Stimulated activated CD4-positive, alpha-beta T cell treated with anti-CD3 and anti-CD28 coated beads, Interleukin-1b, Interleukin-23, amount 100 ng/mL, for 1 hour (primary cell): Measurements from ENCODE around the gene SCN9A.
"Not testable (repeated sequence)": the region's sequence is repeated elsewhere in the genome, so short reads cannot be mapped to it uniquely, and the experiment has no call there.

Experiments
- DNase-seq, 2 donors: peaks; one replicate each; pipeline ENCODE4 v3.0.0-alpha.2; 2020; ENCODE audit warnings: low read depth in 2 of 2

Gene SCN9A

DNA sequence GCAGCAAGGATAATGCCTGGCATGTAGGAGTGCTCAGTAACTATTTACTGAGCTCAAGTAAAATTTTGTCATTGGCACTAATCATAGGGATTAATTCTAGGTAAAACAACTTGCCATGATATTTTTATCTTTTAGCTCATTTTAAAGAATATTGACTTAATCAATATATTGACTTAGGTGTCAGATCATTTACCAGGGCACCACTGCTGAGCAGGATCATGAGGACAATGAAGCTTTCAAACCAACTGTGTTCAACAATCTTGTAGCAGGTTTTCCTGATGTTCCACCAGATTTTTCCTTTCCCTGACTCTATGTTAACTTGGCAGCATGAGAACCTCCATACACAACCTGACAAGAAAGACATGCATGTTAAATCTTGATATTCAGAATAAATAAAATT is 133.4 kb downstream of the SCN9A start:
- DNase-seq: no peak

DNA sequence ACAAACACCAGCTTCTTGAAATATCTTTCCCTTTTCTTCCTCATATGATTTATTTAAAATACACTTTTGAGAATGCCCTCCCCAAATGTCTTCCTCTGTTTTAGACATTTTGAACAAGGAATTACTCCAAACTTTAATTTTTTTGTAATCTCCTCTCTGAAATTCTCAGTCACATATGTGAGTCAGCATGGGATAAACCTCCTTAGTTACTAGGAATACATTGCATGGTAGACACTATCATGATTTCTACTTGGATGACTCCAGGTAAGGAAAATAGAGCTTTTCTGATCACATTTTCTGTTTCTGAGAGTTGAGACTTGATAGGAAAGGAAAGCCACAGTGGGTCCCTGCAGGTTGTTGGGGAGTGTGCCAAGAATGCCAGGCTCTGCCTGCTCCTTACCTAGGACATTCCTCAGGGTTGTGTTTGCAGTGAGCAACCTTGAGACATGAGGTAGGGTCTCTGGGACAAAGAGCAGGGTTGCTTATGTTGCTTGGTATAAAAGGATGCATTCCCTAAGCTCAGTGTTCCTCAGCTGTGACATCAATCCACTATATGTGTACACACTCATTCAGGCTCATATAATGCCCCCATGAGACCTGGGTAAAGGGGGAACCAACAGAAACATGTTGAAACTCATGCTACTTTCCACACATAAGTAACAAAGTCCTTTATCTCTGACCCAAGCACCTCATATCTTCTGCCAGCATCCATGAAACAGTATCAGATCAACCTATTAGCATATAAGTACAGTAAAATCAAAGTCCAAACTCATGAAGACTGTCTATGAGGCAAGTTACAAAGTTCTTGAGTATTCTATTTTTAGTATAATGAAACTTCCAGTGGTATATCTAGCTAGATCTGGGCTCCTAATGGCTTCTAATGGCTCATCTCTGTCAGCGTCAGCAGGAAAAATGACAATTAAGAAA is 135.1 kb downstream of the SCN9A start:
- no peak for DNase-seq

GRCh38 chr2:166239548-166239947 is 136.2 kb downstream of the SCN9A start:
- DNase-seq: no peak

DNA sequence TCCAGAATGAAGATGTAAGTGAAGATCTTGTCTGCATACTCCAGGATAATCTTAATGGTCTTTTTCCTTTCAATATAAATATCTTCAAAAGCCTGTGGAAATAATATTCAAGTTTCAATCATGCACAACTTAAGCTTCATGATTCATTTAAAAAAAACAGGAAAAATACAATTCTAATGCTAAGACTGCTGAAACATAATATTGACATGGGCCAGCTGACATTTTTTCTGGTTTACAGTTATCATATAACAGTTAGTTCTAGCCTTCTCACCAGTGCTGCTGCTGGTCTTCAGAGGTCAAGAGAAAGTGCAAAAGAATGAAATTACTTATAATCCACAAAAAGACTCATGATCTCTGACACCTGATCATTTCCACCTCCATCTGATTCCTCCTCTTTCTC is 137.6 kb downstream of the SCN9A start:
- no peak for DNase-seq

GRCh38 chr2:166234112-166234846 is 141.5 kb downstream of the SCN9A start:
- DNase-seq: no peak

DNA sequence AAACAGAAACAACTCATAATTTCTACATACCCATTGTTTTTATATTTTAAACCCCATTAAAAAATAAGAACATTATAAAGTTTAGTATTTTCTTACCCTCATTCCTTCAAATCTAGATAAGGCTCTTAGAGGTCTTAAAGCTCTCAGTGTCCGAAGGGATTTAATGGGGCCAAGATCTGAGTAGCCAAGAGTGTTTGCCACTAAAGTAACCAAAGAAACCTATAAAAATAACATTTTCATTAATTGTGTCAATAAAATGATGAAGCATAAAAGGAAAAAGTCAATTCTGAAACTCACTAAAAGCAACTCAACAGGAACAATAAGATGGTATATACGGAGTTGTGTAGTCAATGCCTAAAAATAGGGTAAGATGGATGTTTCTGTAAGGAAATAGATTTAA is 142.5 kb downstream of the SCN9A start:
- DNase-seq: no peak

GRCh38 chr2:166230724-166231070 is 145.0 kb downstream of the SCN9A start:
- DNase-seq: no peak

DNA sequence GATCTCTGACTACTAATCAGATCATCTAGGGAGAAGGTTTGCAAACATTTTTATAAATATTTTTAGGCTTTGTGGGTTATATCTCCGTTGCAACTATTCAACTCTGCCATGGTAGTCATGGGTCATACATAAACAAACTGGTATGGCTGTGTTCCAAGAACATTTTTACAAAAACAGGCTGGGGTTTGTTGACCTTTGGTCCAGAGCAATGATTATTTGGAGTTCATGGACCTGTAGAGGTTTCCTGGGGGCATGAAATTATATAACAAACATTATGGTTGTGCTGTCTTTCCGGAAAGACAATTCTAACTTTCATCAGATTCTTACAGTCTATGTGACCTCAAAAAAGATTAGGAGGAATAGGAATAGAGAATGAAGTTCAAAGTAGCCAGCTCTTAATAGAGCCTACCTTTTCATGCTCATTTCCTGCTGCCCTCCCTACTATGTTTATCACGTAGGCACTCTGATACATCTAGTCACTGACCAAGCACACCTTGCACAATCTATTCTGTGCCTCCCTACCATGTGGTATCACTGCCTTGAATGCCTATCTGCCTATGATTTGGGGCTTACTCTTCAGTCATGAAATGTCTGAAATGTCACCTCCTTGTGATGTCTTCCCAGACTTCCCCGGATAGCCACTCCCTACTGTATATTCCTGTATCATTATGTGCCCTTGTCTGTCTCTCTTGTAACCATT is 145.6 kb downstream of the SCN9A start:
- DNase-seq: no peak

DNA sequence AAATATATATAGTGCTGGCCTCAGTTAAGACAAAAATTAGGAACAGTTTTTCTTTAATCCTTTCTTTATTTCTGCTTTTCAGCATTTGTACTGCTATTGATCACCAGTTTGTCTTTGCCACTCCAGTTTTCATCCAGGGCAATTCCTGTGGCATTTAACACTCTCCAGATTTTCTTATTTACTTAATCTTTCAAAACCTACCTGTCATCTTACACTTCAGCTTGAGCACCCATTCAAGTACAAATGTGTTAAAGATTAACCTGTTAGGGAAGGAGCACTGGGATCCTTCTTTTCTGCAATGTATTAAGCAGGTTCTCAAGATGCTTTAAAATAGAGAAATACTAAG is 146.1 kb downstream of the SCN9A start:
- no peak for DNase-seq

GRCh38 chr2:166224197-166224596 is 151.5 kb downstream of the SCN9A start:
- no peak for DNase-seq

DNA sequence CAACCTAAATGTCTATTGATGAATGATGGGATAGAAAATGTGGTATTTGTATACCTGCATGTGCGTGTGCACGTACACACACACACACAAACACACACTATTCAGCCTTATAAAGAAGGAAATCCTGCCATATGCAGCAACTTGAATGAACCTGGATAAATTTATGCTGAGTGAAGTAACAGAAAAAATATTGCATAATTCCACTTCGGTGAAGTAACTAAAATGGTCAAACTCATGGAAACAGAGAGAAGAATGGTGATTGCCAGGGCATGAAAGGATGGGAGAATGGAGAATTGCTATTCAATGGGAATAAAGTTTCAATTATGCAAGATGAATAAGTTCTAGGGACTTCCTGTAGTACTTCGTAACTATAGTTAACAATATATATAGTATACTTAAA is 152.4 kb downstream of the SCN9A start:
- no peak for DNase-seq

DNA sequence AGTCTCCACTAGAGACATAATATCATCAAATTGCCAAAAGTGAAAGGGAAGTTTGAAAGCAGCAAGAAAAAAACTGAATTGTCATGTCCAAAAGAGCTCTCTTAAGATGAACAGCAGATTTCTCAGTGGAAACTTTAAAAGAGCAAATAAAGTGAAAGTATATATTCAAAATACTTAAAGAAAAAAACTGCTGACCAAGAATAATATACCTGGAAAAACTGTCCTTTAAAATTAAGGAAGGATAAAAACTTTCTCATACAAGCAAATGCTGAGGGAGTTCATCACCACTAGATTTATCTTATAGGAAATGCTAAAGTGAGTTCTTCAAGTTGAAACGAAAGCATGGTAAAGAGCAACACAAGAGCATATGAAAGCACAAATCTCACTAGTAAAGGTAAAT is 164.7 kb downstream of the SCN9A start:
- DNase-seq: no peak

- not testable (repeated sequence) for DNase-seq
Measured at GRCh38 chr2:166209944-166210343, 165.8 kb downstream of the SCN9A start.

DNA sequence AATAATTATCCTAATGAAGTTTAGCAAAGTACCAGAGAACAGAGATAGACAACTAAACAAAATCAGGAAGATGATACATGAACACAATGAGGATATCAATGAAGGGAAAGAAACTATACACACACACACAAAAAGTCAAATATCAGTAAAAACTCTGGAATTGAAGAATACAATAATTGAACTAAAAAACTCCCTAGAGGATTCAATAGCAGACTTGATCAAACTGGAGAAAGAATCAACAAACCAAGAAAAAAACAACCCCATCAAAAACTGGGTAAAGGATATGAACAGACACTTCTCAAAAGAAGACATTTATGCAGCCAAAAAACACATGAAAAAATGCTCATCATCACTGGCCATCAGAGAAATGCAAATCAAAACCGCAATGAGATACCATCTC is 166.4 kb downstream of the SCN9A start:
- DNase-seq: not testable (repeated sequence)

DNA sequence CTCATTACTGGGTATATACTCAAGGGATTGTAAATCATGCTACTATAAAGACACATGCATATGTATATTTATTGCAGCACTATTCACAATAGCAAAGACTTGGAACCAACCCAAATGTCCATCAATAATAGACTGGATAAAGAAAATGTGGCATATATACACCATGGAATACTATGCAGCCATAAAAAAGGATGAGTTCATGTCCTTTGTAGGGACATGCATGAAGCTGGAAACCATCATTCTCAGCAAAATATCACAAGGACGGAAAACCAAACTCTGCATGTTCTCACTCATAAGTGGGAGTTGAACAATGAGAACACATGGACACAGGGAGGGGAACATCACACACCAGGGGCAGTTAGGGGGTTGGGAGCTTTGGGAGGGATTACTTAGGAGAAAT is 169.6 kb downstream of the SCN9A start:
- not testable (repeated sequence) for DNase-seq

DNA sequence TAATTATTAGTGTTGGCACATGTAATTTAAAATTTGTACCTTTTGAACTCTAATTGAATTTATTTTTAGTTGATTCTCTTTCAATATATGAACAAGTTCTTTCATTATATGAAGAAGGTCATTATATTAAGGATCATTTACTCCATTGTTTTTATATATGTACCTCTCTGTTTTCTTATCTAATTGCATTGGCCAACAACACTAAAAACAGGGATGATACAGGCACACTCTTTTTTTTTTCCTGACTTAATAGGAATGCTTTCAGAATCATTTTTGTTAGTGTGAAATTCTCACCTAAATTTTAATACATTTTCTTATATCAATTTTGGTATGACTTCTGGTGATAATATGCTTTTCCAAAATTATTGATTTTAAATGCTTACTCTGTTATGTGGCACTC is 173.0 kb downstream of the SCN9A start:
- no peak for DNase-seq

GRCh38 chr2:166197446-166197845 is 178.3 kb downstream of the SCN9A start:
- DNase-seq: no peak

GRCh38 chr2:166193407-166193806 is 182.3 kb downstream of the SCN9A start:
- no peak for DNase-seq

DNA sequence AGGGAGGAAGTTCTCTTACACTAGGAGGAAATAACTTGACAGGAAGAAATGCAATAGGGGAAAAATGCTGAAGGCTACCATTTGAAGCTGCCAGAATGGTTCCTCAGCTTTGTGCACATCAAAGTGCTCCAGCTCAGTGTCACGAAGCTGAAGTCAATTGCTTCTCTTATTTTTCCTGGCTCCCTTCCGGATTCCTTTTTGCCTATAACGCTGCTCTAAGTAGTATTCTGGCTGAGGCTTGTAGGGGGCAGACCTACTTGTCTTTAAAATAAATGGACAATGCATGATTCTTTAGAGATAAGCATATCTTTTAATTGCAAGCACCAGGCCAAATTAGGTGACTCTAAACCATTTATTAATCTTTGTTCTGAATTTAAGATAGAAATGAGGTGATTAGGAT is 187.7 kb downstream of the SCN9A start:
- no peak for DNase-seq

DNA sequence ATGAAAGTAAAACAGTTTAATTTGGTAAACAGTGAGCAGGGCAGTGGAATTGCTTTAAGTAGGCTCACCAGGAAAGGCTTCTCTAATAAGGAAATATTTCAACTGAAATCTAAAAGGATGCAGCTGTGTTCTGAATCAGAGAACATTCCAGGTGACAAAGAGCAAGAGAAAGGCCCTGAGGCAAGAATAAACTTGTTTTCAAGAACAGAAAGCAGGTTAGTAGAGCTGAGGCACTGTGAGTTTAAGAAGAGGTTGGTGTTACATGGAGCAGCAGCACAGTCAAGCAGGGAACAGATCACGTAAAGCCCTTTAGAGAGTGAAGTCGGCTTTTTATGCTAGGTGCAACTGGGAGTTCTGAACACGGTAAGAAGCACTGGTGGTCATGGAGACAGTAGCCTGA is 191.0 kb downstream of the SCN9A start:
- no peak for DNase-seq

GRCh38 chr2:166181813-166182154 is 194.0 kb downstream of the SCN9A start:
- DNase-seq: no peak

DNA sequence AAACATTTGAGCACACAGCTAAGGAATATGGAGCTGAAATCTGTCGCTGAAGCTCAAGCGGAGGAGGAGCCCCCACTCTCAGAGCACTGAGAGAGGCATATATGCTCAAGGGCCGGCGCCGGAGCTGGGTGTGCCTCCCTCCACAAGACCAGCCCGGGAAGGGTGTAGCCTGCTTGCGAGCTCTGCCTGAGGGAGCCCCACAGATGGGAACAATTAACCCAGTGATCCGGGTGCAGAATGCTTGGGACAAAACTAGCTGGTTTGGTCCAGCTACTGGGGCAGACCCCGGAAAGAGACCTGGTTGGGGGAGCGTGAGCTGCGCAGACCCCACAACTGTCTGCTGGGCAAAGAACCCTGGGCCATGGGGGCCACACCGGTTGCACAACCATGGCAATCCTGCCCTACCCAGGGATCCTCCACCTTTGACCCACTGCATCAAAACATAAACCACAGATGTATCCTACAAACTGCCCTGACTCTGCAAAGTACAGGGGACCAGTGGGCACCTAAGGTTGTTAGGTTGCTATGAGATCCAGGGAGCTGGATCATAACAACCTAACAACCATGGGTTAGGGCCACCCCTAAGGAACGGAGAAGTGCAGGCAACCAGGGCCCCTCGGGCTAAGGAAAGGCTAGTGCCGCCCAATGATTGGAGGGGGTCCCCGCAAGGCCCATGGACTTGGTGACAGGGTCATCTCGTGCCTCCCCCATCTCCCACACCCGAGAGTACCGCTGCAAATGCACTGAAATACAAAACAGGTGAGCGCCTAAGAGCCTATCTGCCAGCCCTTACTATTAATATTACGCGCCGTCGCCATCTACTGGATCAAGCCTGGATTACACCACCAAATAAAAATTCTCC is 194.6 kb downstream of the SCN9A start:
- no peak for DNase-seq
